Stimulated activated CD4-positive, alpha-beta T cell treated with anti-CD3 and anti-CD28 coated beads, TNF-alpha, amount 100 ng/mL, for 48 hours (primary cell): Measurements from ENCODE around the gene EIF4A3.

Experiments used
- DNase-seq, 3 donors: peaks; one replicate each; pipeline ENCODE4 v3.0.0-alpha.2; 2020; ENCODE audit warnings: low read depth in 3 of 3

The EIF4A3 gene

GRCh38 chr17:80137131-80137530 lies 9.8 kb downstream of the EIF4A3 start:
- no peak for DNase-seq

- no peak for DNase-seq
Observed at GRCh38 chr17:80133626-80133970, 13.3 kb downstream of the EIF4A3 start.

- DNase-seq = no peak
Observed at GRCh38 chr17:80132906-80133625, 13.9 kb downstream of the EIF4A3 start.

GRCh38 chr17:80130992-80131391 lies 15.9 kb downstream of the EIF4A3 start:
- no peak for DNase-seq

- no peak for DNase-seq
Observed at GRCh38 chr17:80129006-80129565, 17.8 kb downstream of the EIF4A3 start.

- DNase-seq = no peak
Observed at GRCh38 chr17:80126449-80126715, 20.5 kb downstream of the EIF4A3 start.

- DNase-seq = no peak
Observed at GRCh38 chr17:80125656-80126448, 21.1 kb downstream of the EIF4A3 start.

GRCh38 chr17:80124351-80124981 lies 22.5 kb downstream of the EIF4A3 start:
- DNase-seq = no peak

- DNase-seq = no peak
Observed at GRCh38 chr17:80123791-80124190, 23.1 kb downstream of the EIF4A3 start.

- DNase-seq = no peak
Observed at GRCh38 chr17:80122926-80123505, 23.9 kb downstream of the EIF4A3 start.

- DNase-seq = no peak
Observed at GRCh38 chr17:80122026-80122575, 24.8 kb downstream of the EIF4A3 start.

- no peak for DNase-seq
Observed at GRCh38 chr17:80119839-80120238, 27.1 kb downstream of the EIF4A3 start.

- DNase-seq = no peak
Observed at GRCh38 chr17:80119271-80119791, 27.6 kb downstream of the EIF4A3 start.

- no peak for DNase-seq
Observed at GRCh38 chr17:80118601-80119270, 28.2 kb downstream of the EIF4A3 start.

- DNase-seq = no peak
Observed at GRCh38 chr17:80117491-80118401, 29.2 kb downstream of the EIF4A3 start.

- no peak for DNase-seq
Observed at GRCh38 chr17:80116921-80117380, 30.0 kb downstream of the EIF4A3 start.

- no peak for DNase-seq
Observed at GRCh38 chr17:80116276-80116920, 30.5 kb downstream of the EIF4A3 start.

- no peak for DNase-seq
Observed at GRCh38 chr17:80115159-80115558, 31.8 kb downstream of the EIF4A3 start.

GRCh38 chr17:80114758-80115157 lies 32.2 kb downstream of the EIF4A3 start:
- no peak for DNase-seq
